Measurements from ENCODE around the gene MCF2.

GRCh38 chrX:139692908-139693307 lies 15.1 kb downstream of the MCF2 start:
- no peak for TF ChIP-seq CTCF (IDR thresholded peaks at IDR 0.05; ENCODE audit: poor library complexity, severe bottlenecking)
- no peak for TF ChIP-seq EP300 (conservative IDR thresholded peaks at IDR 0.05; ENCODE audit: poor library complexity, severe bottlenecking)
- TF ChIP-seq, protein P1, sequence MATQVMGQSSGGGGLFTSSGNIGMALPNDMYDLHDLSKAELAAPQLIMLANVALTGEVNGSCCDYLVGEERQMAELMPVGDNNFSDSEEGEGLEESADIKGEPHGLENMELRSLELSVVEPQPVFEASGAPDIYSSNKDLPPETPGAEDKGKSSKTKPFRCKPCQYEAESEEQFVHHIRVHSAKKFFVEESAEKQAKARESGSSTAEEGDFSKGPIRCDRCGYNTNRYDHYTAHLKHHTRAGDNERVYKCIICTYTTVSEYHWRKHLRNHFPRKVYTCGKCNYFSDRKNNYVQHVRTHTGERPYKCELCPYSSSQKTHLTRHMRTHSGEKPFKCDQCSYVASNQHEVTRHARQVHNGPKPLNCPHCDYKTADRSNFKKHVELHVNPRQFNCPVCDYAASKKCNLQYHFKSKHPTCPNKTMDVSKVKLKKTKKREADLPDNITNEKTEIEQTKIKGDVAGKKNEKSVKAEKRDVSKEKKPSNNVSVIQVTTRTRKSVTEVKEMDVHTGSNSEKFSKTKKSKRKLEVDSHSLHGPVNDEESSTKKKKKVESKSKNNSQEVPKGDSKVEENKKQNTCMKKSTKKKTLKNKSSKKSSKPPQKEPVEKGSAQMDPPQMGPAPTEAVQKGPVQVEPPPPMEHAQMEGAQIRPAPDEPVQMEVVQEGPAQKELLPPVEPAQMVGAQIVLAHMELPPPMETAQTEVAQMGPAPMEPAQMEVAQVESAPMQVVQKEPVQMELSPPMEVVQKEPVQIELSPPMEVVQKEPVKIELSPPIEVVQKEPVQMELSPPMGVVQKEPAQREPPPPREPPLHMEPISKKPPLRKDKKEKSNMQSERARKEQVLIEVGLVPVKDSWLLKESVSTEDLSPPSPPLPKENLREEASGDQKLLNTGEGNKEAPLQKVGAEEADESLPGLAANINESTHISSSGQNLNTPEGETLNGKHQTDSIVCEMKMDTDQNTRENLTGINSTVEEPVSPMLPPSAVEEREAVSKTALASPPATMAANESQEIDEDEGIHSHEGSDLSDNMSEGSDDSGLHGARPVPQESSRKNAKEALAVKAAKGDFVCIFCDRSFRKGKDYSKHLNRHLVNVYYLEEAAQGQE (IDR thresholded peaks at IDR 0.05; ENCODE audit: borderline replicate concordance): no peak
- TF ChIP-seq POLR2AphosphoS5 (IDR thresholded peaks at IDR 0.05): no peak
- no peak for TF ChIP-seq TAF1 (IDR thresholded peaks at IDR 0.05; ENCODE audit: low read depth)
